COLO668 (cell line): ENCODE measurements around the gene SNX18.
"Not testable (repeated sequence)": the region's sequence is repeated elsewhere in the genome, so short reads cannot be mapped to it uniquely, and the experiment has no call there.

ENCODE experiments used
- DNase-seq: peaks from one replicate; lab custom pipeline; 2025; ENCODE audit not compliant: unreplicated experiment; lab: John Stamatoyannopoulos, UW

The SNX18 gene, protein sequence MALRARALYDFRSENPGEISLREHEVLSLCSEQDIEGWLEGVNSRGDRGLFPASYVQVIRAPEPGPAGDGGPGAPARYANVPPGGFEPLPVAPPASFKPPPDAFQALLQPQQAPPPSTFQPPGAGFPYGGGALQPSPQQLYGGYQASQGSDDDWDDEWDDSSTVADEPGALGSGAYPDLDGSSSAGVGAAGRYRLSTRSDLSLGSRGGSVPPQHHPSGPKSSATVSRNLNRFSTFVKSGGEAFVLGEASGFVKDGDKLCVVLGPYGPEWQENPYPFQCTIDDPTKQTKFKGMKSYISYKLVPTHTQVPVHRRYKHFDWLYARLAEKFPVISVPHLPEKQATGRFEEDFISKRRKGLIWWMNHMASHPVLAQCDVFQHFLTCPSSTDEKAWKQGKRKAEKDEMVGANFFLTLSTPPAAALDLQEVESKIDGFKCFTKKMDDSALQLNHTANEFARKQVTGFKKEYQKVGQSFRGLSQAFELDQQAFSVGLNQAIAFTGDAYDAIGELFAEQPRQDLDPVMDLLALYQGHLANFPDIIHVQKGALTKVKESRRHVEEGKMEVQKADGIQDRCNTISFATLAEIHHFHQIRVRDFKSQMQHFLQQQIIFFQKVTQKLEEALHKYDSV

DNA sequence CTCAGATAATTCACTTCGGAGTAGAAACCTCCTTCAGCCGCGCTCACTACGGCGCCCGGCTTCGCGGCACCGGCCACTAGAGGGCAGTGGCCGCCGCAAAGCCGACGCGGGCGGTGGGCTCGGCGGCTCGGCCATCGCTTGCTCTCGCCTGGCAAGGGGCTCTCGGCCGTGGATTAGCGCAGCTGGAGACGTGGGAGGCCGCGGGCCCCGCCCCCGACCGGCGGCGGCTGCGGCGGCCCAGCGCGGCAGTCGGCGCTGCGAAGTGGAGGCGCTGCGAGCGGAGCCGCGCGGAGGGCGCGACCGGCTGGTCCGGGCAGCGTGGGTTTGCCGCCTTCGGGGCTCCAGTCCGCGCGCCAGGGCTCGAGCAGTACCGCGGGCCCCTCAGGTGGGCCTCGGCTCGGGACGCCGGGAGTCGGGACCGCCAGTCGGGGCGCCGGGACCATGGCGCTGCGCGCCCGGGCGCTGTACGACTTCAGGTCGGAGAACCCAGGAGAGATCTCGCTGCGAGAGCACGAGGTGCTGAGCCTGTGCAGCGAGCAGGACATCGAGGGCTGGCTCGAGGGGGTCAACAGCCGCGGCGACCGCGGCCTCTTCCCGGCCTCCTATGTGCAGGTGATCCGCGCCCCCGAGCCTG is at the start of gene SNX18:
TSS of gene SNX18 (plus strand) at position 248 of the 634 bp plus-strand sequence. CDS start at position 442, 194 bp downstream.
- DNase-seq: peak; percentile 88

- DNase-seq: no peak
Observed at GRCh38 chr5:54469622-54470021, 47.9 kb upstream of the SNX18 start.

- DNase-seq: no peak
Observed at GRCh38 chr5:54470128-54470527, 47.4 kb upstream of the SNX18 start.

DNA sequence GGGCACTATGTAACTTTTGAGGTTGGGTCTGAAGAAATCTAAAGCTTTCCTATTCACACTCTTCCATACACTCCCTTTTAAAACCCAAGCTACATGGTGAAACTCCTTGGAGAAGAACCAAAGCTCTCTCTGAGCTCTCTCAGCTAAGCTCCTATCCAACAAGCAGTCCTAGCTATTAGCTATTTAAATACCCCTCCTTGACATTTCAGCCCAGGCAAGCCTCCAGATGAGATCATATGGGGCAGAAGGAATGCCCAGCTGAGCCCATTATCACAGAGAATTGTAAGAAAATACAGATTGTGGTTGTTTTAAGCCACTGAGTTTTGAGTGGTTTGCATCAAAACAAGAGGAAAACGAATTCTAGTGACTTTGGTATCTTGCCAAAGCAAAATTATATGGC is 46.9 kb upstream of the SNX18 start:
- DNase-seq: no peak

GRCh38 chr5:54471398-54471797 is 46.2 kb upstream of the SNX18 start:
- DNase-seq: no peak

- DNase-seq: no peak
Observed at GRCh38 chr5:54476682-54477081, 40.9 kb upstream of the SNX18 start.

DNA sequence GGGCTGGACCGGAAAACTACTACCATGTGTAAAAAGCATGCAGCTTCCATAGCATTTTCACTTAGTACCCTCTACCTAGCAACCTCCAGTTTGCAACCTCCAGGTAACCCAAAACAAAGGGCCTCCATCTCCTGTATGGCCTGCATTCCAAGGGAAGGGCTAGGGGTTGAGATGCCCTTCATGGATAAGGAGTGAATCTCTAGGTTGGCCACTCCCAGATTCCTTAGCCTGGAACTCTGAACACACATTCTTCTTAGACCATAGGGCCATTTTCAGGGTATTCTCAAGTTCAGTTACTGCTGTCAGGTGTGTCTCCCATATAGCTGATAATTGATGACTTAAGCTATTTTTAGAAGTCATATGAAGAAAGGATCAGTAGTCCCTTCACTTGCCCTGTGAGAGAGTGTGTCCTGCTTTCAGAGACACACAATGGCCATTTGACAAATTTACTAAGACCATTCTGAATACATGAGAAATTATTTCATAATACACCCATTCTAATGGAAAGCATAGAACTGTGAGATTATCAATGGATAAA is 39.5 kb upstream of the SNX18 start:
- DNase-seq: no peak

DNA sequence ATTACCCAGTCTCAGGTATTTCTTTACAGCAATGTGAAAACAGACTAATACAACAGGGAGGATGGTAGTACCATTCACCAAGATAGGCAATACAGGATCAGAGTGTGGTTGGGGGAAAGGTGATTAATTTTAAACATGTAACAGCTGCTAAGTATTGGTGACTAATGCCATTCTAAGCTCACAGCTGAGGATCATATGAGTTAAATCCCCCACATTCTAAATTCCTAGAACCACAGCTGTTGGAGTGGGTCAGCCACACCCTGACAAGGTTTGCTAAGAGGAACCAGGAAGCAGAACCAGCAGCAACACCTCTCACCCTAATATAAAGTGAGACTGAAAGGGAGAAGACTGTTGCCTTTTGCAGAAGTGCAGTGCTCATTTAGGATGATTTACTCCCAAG is 37.3 kb upstream of the SNX18 start:
- DNase-seq: no peak

DNA sequence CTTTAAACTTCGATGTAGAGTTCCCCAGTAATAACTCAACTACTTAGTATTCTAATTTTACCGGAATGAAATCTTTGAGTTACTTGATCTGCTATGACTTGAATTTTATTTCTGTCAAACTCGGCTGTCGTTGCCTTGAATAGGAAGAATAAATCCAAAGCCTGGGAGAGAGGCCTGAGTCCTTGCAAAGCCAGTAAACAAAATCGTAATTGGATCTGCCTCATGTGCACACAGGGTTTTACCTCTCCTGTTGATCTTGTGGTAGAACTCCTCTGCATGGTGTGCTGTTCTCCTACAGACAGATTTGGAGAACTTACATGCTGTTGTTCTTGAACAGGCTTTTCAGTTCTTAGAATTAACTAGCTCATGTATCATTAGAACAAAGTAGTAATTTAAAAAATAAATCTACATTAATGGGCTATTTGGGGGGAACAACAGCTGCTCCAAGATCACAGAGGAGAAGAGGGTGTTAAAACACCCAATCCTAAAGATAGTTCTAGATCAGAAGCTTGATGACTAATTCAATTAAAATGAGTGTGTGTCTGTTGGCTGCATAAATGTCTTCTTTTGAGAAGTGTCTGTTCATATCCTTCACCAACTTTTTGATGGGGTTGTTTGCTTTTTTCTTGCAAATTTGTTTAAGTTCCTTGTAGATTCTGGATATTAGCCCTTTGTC is 33.2 kb upstream of the SNX18 start:
- DNase-seq: no peak

- DNase-seq: not testable (repeated sequence)
Observed at GRCh38 chr5:54485659-54486058, 31.9 kb upstream of the SNX18 start.

- DNase-seq: not testable (repeated sequence)
Observed at GRCh38 chr5:54489648-54489979, 27.9 kb upstream of the SNX18 start.

- no peak for DNase-seq
Observed at GRCh38 chr5:54491326-54491725, 26.2 kb upstream of the SNX18 start.

DNA sequence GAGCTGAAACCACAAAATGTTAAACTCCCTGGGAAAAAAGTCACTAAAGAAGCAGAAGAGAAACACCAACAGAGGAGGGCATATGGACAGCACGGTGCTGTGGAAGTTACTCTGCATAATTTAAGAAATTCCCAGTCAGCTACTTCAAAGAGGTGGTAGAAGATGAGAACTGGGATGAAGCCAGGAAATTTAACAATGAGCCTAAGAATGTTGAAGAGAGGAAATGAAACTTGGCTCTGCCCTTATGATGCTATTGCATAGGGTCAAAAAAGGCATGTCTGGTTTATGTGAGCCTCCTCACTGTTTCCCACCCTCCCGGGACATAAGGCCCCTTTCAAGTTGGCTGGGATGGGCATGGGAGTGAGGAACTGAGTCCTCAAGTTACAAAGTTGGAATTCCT is 25.4 kb upstream of the SNX18 start:
- no peak for DNase-seq

- no peak for DNase-seq
Observed at GRCh38 chr5:54495027-54495426, 22.5 kb upstream of the SNX18 start.

- peak; percentile 7 for DNase-seq
Observed at GRCh38 chr5:54514291-54514690, 3.3 kb upstream of the SNX18 start.

GRCh38 chr5:54514841-54515432 is 2.6 kb upstream of the SNX18 start:
- DNase-seq: peak; percentile 1

GRCh38 chr5:54515634-54516033 is 1.9 kb upstream of the SNX18 start:
- DNase-seq: no peak

GRCh38 chr5:54516051-54516655 is 1.4 kb upstream of the SNX18 start:
- no peak for DNase-seq

- no peak for DNase-seq
Observed at GRCh38 chr5:54517174-54517511, 416 bp upstream of the SNX18 start.

- DNase-seq: peak; percentile 68
Observed at GRCh38 chr5:54518146-54518817, 723 bp downstream of the SNX18 start.
